Measurements from ENCODE around the gene TAL1. TPM values are rescaled to one million over a fixed set of nuclear protein-coding genes. Genes with fewer than 3 reads are reported as not detected.

The TAL1 gene
- polyA plus RNA-seq, 1 of the 3 experiments (the other 2 are of a cell fraction): not detected

DNA sequence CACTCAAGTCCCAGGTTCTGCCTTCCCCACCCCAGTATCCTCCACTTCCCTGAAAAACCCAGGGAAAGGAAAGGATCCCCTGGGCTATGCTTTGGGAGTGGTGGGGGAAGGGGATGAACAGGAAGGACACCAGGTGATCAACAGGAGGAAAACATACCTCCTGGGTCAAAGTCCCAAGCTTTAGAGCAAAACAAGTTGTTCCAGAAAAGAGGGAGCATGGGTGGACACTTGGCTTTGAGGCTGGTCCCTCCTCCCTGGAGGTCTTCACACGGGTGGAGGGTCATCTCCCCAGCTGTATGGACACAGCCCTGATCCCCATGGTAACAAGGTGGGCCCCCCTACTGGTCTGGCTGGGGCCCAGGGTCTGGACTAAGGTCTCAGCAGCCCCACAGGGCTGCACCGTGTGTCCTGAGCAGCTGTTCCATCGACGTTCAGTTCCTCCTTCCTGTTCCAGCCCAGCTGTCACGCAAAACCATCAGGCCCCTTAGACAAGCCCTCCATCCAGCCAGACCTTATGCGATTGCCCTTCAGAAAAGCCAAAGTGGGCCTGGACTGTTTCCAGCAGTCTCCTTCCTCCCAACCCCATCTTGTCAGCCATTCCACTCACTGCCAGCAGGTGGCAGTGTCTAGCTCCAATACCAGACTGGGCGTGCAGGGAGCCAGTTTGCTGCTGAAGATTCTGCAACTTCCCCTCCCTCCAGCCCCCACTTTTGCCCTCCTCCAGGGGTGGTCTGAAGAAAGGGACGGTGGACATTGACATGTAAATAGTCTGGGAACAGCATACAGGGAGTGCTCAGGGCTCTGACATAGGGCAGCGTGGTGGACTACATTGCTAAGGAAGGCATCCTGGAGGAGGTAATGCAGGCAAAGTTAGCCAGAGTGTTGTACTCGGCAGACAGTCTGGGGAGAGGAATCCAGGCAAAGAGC, 39.3 kb downstream of the TAL1 start:
- ChIA-PET CTCF (interaction anchor here (0.6 to 10.7 kb wide), 39 partner anchors 9 to 664 kb away, joined by 3 to 143 read pairs (median 4); partner anchors contain the start of genes FOXD2 and STIL), POLR2A (no interaction called here)
- Histone ChIP-seq H3K36me3 (replicated peaks in 1 of 2; ENCODE audit: control insufficient read depth in 1 of 2, insufficient read depth in 2 of 2, low read length in 1 of 2) (no peaks in the 10 kb centered on the region), H3K79me2 (ENCODE audit: insufficient read depth) (no peaks in the 10 kb centered on the region), H3K4me3 (ENCODE audit: low read depth in 2 of 2, low read length in 1 of 2) (no peak overlapping the region), H3K27ac (ENCODE audit: low read depth in 2 of 2, low read length in 1 of 2) (no peak overlapping the region), H2AFZ (ENCODE audit: low read depth) (no peak overlapping the region), H3K4me2 (no peak overlapping the region), H3K9me2 (no peaks in the 10 kb centered on the region), H3K9ac (no peak overlapping the region), H3F3A (replicated peaks; ENCODE audit: insufficient read depth) (no peaks in the 10 kb centered on the region), H3K27me3 (ENCODE audit: insufficient read depth) (peaks cover 5% of the 10 kb centered on the region), H4K20me1 (ENCODE audit: insufficient read depth) (no peaks in the 10 kb centered on the region), H3K4me1 (ENCODE audit: control insufficient read depth in 1 of 2, insufficient read depth in 2 of 2, low read depth in 1 of 2, low read length in 1 of 2) (peaks cover 0 to 3% of the 10 kb centered on the region in 2 experiments; a peak in 1 of 4 replicates), H3K9me3 (no peaks in the 10 kb centered on the region)
- TF ChIP-seq, protein P1, sequence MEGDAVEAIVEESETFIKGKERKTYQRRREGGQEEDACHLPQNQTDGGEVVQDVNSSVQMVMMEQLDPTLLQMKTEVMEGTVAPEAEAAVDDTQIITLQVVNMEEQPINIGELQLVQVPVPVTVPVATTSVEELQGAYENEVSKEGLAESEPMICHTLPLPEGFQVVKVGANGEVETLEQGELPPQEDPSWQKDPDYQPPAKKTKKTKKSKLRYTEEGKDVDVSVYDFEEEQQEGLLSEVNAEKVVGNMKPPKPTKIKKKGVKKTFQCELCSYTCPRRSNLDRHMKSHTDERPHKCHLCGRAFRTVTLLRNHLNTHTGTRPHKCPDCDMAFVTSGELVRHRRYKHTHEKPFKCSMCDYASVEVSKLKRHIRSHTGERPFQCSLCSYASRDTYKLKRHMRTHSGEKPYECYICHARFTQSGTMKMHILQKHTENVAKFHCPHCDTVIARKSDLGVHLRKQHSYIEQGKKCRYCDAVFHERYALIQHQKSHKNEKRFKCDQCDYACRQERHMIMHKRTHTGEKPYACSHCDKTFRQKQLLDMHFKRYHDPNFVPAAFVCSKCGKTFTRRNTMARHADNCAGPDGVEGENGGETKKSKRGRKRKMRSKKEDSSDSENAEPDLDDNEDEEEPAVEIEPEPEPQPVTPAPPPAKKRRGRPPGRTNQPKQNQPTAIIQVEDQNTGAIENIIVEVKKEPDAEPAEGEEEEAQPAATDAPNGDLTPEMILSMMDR (IDR thresholded peaks at IDR 0.05): peak; percentile 96
- TF ChIP-seq RAD21 (IDR thresholded peaks at IDR 0.05; ENCODE audit: low read length) (peak; percentile 77), TEAD4 (IDR thresholded peaks at IDR 0.05; ENCODE audit: borderline replicate concordance, insufficient read depth) (no peak), NFIC (IDR thresholded peaks at IDR 0.05; ENCODE audit: borderline replicate concordance) (no peak), RXRA (IDR thresholded peaks at IDR 0.05; ENCODE audit: borderline replicate concordance, low read depth) (no peak), RFX5 (IDR thresholded peaks at IDR 0.05; ENCODE audit: low read length) (no peak), EZH2phosphoT487 (IDR thresholded peaks at IDR 0.05; ENCODE audit: borderline replicate concordance, low read depth) (no peak), GATA2 (CRISPR knock-in tag; IDR thresholded peaks at IDR 0.05) (no peak), JUND (IDR thresholded peaks at IDR 0.05) (no peak), CHD2 (IDR thresholded peaks at IDR 0.05; ENCODE audit: low read length, partially characterized antibody) (no peak), SMC3 (IDR thresholded peaks at IDR 0.05; ENCODE audit: low read depth, low read length) (peak; percentile 73), RCOR1 (IDR thresholded peaks at IDR 0.05; ENCODE audit: low read length) (no peak), ELF1 (IDR thresholded peaks at IDR 0.05) (no peak), POLR2AphosphoS5 (IDR thresholded peaks at IDR 0.05; ENCODE audit: low read depth, low read length) (no peak)
- TF ChIP-seq, protein P2, sequence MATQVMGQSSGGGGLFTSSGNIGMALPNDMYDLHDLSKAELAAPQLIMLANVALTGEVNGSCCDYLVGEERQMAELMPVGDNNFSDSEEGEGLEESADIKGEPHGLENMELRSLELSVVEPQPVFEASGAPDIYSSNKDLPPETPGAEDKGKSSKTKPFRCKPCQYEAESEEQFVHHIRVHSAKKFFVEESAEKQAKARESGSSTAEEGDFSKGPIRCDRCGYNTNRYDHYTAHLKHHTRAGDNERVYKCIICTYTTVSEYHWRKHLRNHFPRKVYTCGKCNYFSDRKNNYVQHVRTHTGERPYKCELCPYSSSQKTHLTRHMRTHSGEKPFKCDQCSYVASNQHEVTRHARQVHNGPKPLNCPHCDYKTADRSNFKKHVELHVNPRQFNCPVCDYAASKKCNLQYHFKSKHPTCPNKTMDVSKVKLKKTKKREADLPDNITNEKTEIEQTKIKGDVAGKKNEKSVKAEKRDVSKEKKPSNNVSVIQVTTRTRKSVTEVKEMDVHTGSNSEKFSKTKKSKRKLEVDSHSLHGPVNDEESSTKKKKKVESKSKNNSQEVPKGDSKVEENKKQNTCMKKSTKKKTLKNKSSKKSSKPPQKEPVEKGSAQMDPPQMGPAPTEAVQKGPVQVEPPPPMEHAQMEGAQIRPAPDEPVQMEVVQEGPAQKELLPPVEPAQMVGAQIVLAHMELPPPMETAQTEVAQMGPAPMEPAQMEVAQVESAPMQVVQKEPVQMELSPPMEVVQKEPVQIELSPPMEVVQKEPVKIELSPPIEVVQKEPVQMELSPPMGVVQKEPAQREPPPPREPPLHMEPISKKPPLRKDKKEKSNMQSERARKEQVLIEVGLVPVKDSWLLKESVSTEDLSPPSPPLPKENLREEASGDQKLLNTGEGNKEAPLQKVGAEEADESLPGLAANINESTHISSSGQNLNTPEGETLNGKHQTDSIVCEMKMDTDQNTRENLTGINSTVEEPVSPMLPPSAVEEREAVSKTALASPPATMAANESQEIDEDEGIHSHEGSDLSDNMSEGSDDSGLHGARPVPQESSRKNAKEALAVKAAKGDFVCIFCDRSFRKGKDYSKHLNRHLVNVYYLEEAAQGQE (IDR thresholded peaks at IDR 0.05; ENCODE audit: low read depth, low read length): no peak
- peak; percentile 78 for DNase-seq
- 18% methylated on average over 10 of the region's 10 CpGs for WGBS (ENCODE audit: low lambda C conversion rate)

Data from SK-N-SH (cell line).